Endothelial cell of umbilical vein (primary cell): ENCODE measurements around the gene LRRC37A3. TPM values are rescaled to one million over a fixed set of nuclear protein-coding genes. Genes with fewer than 3 reads are reported as not detected.
"Not testable (repeated sequence)": the region's sequence is repeated elsewhere in the genome, so short reads cannot be mapped to it uniquely, and the experiment has no call there.

Experiments used
- BruUV-seq: library from RNA; stranded (reverse); fragments of 400-500 nt; replicated peaks from 2 replicates; lab custom pipeline; 2021; lab: Mats Ljungman, UMichigan
- CTCF ChIA-PET: fragments of 300-600, 350-600 bp; sonication (Branson Sonifier 250); formaldehyde crosslinking; loops from one replicate; lab custom pipeline; 2021; ENCODE audit warnings: antibody characterized with exemption, inconsistent platforms; lab: Charles Lee
- POLR2A ChIA-PET: fragments of 300-600, 350-600 bp; sonication (Branson Sonifier 250); formaldehyde crosslinking; loops from one replicate; lab custom pipeline; 2021; ENCODE audit warnings: antibody characterized with exemption, inconsistent platforms; lab: Charles Lee
- DNase-seq: peaks from one replicate; pipeline ENCODE4 v3.0.0-alpha.2; 2011; ENCODE audit warnings: low read depth, low spot score
- FAIRE-seq: peaks from 2 replicates; lab custom pipeline; 2011; peaks lifted over from hg19 to GRCh38; lab: Jason Lieb, UNC
- H2AFZ ChIP-seq: 2 replicates; pipeline ENCODE4 v1.6.0; 2012; ENCODE audit warnings: low read depth, low read length, control low read depth, inconsistent platforms
- H3K27ac ChIP-seq: 2 replicates; pipeline ENCODE4 v1.5.1; 2011; ENCODE audit warnings: low read depth, mild to moderate bottlenecking, control low read depth, low read length, moderate library complexity; ENCODE audit not compliant: insufficient read depth
- H3K27me3 ChIP-seq, 2 experiments: 2 replicates each; pipeline versions ENCODE4 v1.6.0 to v1.6.1; 2011; ENCODE audit warnings: low read length in 2 of 2, mixed read lengths in 1 of 2; ENCODE audit not compliant: control insufficient read depth in 2 of 2, insufficient read depth in 2 of 2
- H3K36me3 ChIP-seq, 2 experiments: 2 replicates in 1 of 2; 3 replicates in 1 of 2; pipeline ENCODE4 v1.5.1; 2011; ENCODE audit warnings: low read length in 2 of 2, mild to moderate bottlenecking in 1 of 2, moderate library complexity in 1 of 2; ENCODE audit not compliant: control insufficient read depth in 2 of 2, insufficient read depth in 2 of 2; ENCODE audit errors: extremely low read depth in 1 of 2
- H3K4me1 ChIP-seq: 3 replicates; pipeline ENCODE4 v1.5.1; 2011; ENCODE audit warnings: mild to moderate bottlenecking, low read length; ENCODE audit not compliant: control insufficient read depth, insufficient read depth; ENCODE audit errors: extremely low read depth
- H3K4me2 ChIP-seq: 2 replicates; pipeline ENCODE4 v1.6.1; 2011; ENCODE audit warnings: low read length, control low read depth, mixed read lengths; ENCODE audit not compliant: insufficient read depth
- H3K4me3 ChIP-seq, 3 experiments: fragments of 200-600 bp in 1 of 3; sonication (generic), shearing (Covaris generic) in 1 of 3; replicated peaks in 1 of 3; 2 replicates each; pipeline ENCODE4 v1.5.1; 2011 to 2016; ENCODE audit warnings: control low read depth in 3 of 3, low read length in 3 of 3, mild to moderate bottlenecking in 2 of 3, inconsistent platforms in 1 of 3, low read depth in 1 of 3, moderate library complexity in 1 of 3; ENCODE audit not compliant: insufficient read depth in 1 of 3
- H3K79me2 ChIP-seq: 2 replicates; pipeline ENCODE4 v1.6.0; 2012; ENCODE audit warnings: low read length, inconsistent platforms; ENCODE audit not compliant: control insufficient read depth, insufficient read depth
- H3K9ac ChIP-seq: replicated peaks from 2 replicates; pipeline ENCODE3; 2011; ENCODE audit warnings: low read length, control low read depth; ENCODE audit not compliant: insufficient read depth; ENCODE audit errors: extremely low read depth
- H3K9me1 ChIP-seq: replicated peaks from 3 replicates; pipeline ENCODE4 v1.6.0; 2011; ENCODE audit warnings: mild to moderate bottlenecking, low read length; ENCODE audit not compliant: control insufficient read depth, insufficient read depth; ENCODE audit errors: extremely low read depth
- H3K9me3 ChIP-seq: replicated peaks from 2 replicates; pipeline ENCODE4 v1.5.1; 2012; ENCODE audit warnings: low read length, inconsistent platforms; ENCODE audit not compliant: control insufficient read depth, insufficient read depth
- H4K20me1 ChIP-seq: replicated peaks from 2 replicates; pipeline ENCODE3; 2011; ENCODE audit warnings: mild to moderate bottlenecking, low read length; ENCODE audit not compliant: control insufficient read depth, insufficient read depth; ENCODE audit errors: extremely low read depth
- CTCF ChIP-seq, 2 donors: IDR thresholded peaks; 1 replicate in 1 of 2; 2 replicates in 1 of 2; pipeline ENCODE4 v1.5.1; 2011; ENCODE audit warnings: low read length in 2 of 2, mild to moderate bottlenecking in 2 of 2, moderate library complexity in 2 of 2, control low read depth in 1 of 2, inconsistent platforms in 1 of 2, low read depth in 1 of 2; ENCODE audit not compliant: insufficient read depth in 1 of 2; ENCODE audit errors: extremely low read depth in 1 of 2
- dilution Hi-C: fragments of 300-500 bp; cut with MboI; formaldehyde crosslinking; loops from one replicate; pipeline ENCODE4 v1.15.0; 2019; ENCODE audit warnings: low sequenced_read_pairs; ENCODE audit not compliant: extremely low pct_ligation_motif_present
- intact Hi-C: fragments of 100-400 bp; cut with micrococcal nuclease; formaldehyde crosslinking; loops from one replicate; pipeline ENCODE4 v1.10.0; 2022
- polyA plus RNA-seq, 4 experiments: library from polyadenylated mRNA; depleted of rRNA in 3 of 4; stranded (reverse) in 3 of 4; unstranded in 1 of 4; fragments of >200 nt; gene quantifications; 2 replicates each; pipeline versions ENCODE4 v1.2.1 to v1.2.3, GENCODE V29; 2011 to 2012; ENCODE audit warnings: missing spikeins in 1 of 4
- total RNA-seq: library from RNA; stranded (reverse); gene quantifications from 2 replicates; pipeline ENCODE4 v1.2.3, GENCODE V29; 2021

LRRC37A3 gene
- total and polyA plus RNA-seq, 2 donors (not counting 3 experiments of a cell fraction or from before 2014, with no cell fraction given), result 7.1 to 8.6 TPM

DNA sequence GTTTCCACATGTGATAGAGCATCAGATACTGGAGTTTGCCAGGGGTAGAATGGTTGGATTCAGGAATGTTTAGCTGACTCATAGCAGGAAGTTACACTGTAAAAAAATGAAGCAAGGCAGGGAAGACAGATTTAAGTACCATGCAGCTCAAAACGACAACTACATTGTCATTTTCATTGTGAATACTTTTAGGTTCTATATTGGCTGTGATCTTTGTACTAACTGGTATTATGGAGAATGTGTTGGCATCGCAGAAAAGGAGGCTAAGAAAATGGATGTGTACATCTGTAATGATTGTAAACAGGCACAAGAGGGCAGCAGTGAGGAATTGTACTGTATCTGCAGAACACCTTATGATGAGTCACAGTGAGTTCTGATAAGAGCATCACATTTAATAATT is 8.2 kb upstream of the LRRC37A3 start:
- H3K4me1 ChIP-seq, H3K36me3 ChIP-seq, dilution Hi-C loops, H3K27me3 ChIP-seq, intact Hi-C loops, BruUV-seq, H4K20me1 ChIP-seq, H3K4me3 ChIP-seq, H3K9me3 ChIP-seq, H3K9ac ChIP-seq, POLR2A ChIA-PET, H3K79me2 ChIP-seq, H3K9me1 ChIP-seq: not testable (repeated sequence)
- Histone ChIP-seq H3K27ac (peak overlapping the region; percentile 57), H3K4me2 (peak overlapping the region; percentile 51), H2AFZ (peak overlapping the region; percentile 66)
- FAIRE-seq (peak; percentile 55), DNase-seq (peak; percentile 78)
- CTCF ChIA-PET, result interaction anchor here (0.7 to 4.9 kb wide), 7 partner anchors 11 to 271 kb away, joined by 3 to 35 read pairs (median 8); no protein-coding TSS in a partner anchor
- peak; percentile 13 to 25 for TF ChIP-seq CTCF (IDR thresholded peaks at IDR 0.05; ENCODE audit: extremely low read depth in 1 of 2, insufficient read depth in 1 of 2, low read depth in 1 of 2, low read length in 2 of 2)

- DNase-seq, dilution Hi-C loops, H3K4me3 ChIP-seq, H3K27me3 ChIP-seq, H3K4me1 ChIP-seq, BruUV-seq, H2AFZ ChIP-seq, H3K9ac ChIP-seq, H3K27ac ChIP-seq, H3K36me3 ChIP-seq, POLR2A ChIA-PET, H3K9me1 ChIP-seq, H4K20me1 ChIP-seq, H3K9me3 ChIP-seq, FAIRE-seq, H3K4me2 ChIP-seq, H3K79me2 ChIP-seq, intact Hi-C loops: not testable (repeated sequence)
- CTCF ChIA-PET, result interaction anchor here (4.9 kb wide), 1 partner anchor 12 kb away, joined by 35 read pairs; no protein-coding TSS in a partner anchor
These were observed 7.2 kb upstream of the LRRC37A3 start for GRCh38 chr17:64926430-64926829.

- DNase-seq, FAIRE-seq, H3K36me3 ChIP-seq, H3K9ac ChIP-seq, H3K27me3 ChIP-seq, H3K9me3 ChIP-seq, H3K27ac ChIP-seq, H3K4me3 ChIP-seq, H3K79me2 ChIP-seq, intact Hi-C loops, H3K4me1 ChIP-seq, dilution Hi-C loops, H3K9me1 ChIP-seq, H3K4me2 ChIP-seq, POLR2A ChIA-PET, BruUV-seq, H2AFZ ChIP-seq, H4K20me1 ChIP-seq: not testable (repeated sequence)
- CTCF ChIA-PET, result interaction anchor here (4.9 kb wide), 1 partner anchor 14 kb away, joined by 35 read pairs; no protein-coding TSS in a partner anchor
These were observed 6.0 kb upstream of the LRRC37A3 start for GRCh38 chr17:64925244-64925643.
